ENCODE measurements around the gene GRM7. TPM values are rescaled to one million over a fixed set of nuclear protein-coding genes. Genes with fewer than 3 reads are reported as not detected.

The GRM7 gene
- total and polyA plus RNA-seq, 2 donors (not counting 1 experiment from before 2014, with no cell fraction given) = not detected

DNA sequence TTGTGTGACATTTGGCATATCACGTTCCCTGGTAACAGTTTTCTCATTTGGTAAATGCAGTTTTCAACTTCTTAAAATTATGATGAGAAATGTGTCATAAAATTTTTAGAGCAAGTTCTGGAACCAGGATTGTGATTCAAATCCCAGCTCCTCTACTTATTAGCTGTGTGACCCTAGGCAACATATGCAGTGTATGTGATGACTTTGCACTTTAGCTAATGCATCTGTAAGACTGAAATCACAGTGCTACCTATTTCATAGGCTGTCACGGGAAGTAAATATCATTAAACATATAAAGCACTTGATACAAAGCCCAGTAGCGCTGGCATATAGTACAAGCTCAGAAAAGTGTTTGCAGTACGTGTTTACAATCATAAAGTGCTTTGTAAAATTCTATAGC, 419.4 kb downstream of the GRM7 start:
- Histone ChIP-seq H4K20me1 (ENCODE audit: control insufficient read depth, extremely low read depth, insufficient read depth, low read length) (no peaks in the 10 kb centered on the region), H3K36me3 (ENCODE audit: control insufficient read depth, insufficient read depth, low read length) (no peaks in the 10 kb centered on the region), H3K4me1 (ENCODE audit: control insufficient read depth, extremely low read depth, insufficient read depth, low read length) (no peaks in the 10 kb centered on the region), H3K9ac (ENCODE audit: insufficient read depth, low read length) (no peak overlapping the region), H3K79me2 (ENCODE audit: control insufficient read depth, insufficient read depth, low read length) (no peaks in the 10 kb centered on the region), H3K9me3 (ENCODE audit: control insufficient read depth, insufficient read depth, low read depth, low read length) (no peaks in the 10 kb centered on the region), H3K4me3 (replicated peaks in 1 of 4; ENCODE audit: control extremely low read depth in 1 of 4, insufficient read depth in 1 of 4, low read depth in 3 of 4, low read length in 4 of 4) (no peak overlapping the region), H3K27me3 (ENCODE audit: control insufficient read depth, insufficient read depth, low read length) (no peaks in the 10 kb centered on the region), H2AFZ (ENCODE audit: low read length) (no peak overlapping the region), H3K27ac (ENCODE audit: insufficient read depth, low read length) (no peak overlapping the region), H3K4me2 (ENCODE audit: extremely low read depth, insufficient read depth, low read length) (no peak overlapping the region)
- DNase-seq (ENCODE audit: low read depth in 2 of 2) = no peak
- no peak for TF ChIP-seq EZH2 (IDR thresholded peaks at IDR 0.05; ENCODE audit: low read length, missing control alignments)
- TF ChIP-seq, protein P1, sequence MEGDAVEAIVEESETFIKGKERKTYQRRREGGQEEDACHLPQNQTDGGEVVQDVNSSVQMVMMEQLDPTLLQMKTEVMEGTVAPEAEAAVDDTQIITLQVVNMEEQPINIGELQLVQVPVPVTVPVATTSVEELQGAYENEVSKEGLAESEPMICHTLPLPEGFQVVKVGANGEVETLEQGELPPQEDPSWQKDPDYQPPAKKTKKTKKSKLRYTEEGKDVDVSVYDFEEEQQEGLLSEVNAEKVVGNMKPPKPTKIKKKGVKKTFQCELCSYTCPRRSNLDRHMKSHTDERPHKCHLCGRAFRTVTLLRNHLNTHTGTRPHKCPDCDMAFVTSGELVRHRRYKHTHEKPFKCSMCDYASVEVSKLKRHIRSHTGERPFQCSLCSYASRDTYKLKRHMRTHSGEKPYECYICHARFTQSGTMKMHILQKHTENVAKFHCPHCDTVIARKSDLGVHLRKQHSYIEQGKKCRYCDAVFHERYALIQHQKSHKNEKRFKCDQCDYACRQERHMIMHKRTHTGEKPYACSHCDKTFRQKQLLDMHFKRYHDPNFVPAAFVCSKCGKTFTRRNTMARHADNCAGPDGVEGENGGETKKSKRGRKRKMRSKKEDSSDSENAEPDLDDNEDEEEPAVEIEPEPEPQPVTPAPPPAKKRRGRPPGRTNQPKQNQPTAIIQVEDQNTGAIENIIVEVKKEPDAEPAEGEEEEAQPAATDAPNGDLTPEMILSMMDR (conservative IDR thresholded peaks at IDR 0.05 in 1 of 2, IDR thresholded peaks at IDR 0.05 in 1 of 2; ENCODE audit: low read depth in 1 of 2, low read length in 2 of 2) = no peak

DNA sequence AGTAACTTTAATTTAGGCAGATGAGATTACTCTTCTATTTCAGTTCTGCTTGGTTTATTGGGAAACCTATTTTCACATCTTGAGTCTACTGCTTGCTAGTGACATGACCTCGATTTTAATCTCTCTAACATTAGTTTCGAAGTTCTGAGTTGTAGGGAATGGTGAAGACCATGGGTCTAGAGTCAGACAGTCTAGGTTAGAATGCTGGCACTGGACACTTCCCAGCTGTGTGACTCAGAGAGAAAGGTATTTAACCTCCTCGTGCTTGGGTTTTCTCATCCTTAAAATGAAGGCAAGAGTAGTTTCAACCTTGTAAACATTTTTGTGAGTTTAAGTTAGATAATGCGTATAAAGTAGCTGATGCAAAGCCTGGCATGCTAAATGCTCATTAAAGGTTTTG, 422.1 kb downstream of the GRM7 start:
- peak in 1 of 2 donors; percentile 58 for DNase-seq (ENCODE audit: low read depth in 2 of 2)
- H3K36me3 ChIP-seq (ENCODE audit: control insufficient read depth, insufficient read depth, low read length) = no peaks in the 10 kb centered on the region
- H3K4me2 ChIP-seq (ENCODE audit: extremely low read depth, insufficient read depth, low read length) = no peak overlapping the region
- no peaks in the 10 kb centered on the region for H4K20me1 ChIP-seq (ENCODE audit: control insufficient read depth, extremely low read depth, insufficient read depth, low read length)
- no peaks in the 10 kb centered on the region for H3K4me1 ChIP-seq (ENCODE audit: control insufficient read depth, extremely low read depth, insufficient read depth, low read length)
- no peak overlapping the region for H2AFZ ChIP-seq (ENCODE audit: low read length)
- H3K79me2 ChIP-seq (ENCODE audit: control insufficient read depth, insufficient read depth, low read length) = no peaks in the 10 kb centered on the region
- H3K27ac ChIP-seq (ENCODE audit: insufficient read depth, low read length) = no peak overlapping the region
- TF ChIP-seq EZH2 (IDR thresholded peaks at IDR 0.05; ENCODE audit: low read length, missing control alignments) = no peak
- TF ChIP-seq, protein P1 (conservative IDR thresholded peaks at IDR 0.05 in 1 of 2, IDR thresholded peaks at IDR 0.05 in 1 of 2; ENCODE audit: low read depth in 1 of 2, low read length in 2 of 2) = no peak
- H3K4me3 ChIP-seq (replicated peaks in 1 of 4; ENCODE audit: control extremely low read depth in 1 of 4, insufficient read depth in 1 of 4, low read depth in 3 of 4, low read length in 4 of 4) = no peak overlapping the region
- no peaks in the 10 kb centered on the region for H3K9me3 ChIP-seq (ENCODE audit: control insufficient read depth, insufficient read depth, low read depth, low read length)
- no peaks in the 10 kb centered on the region for H3K27me3 ChIP-seq (ENCODE audit: control insufficient read depth, insufficient read depth, low read length)
- no peak overlapping the region for H3K9ac ChIP-seq (ENCODE audit: insufficient read depth, low read length)

DNA sequence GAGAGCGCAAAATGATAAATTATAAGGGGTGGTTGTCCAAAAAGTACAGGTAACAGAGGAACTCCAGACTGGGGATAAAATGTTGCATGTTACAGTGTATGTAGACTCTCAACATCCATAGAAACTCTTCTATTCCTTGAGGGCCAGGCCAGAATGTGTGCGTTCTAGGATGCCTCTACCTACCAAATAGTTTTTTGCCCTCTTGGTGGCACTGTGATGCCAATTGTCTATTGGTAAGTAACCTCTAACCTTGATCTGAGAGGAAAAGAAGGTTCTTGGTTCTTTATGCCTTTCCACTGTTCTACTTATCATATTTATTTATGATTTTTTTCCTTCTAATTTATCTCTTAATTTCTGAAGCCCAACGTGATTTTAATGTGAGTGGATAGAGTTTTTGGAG, 424.6 kb downstream of the GRM7 start:
- no peaks in the 10 kb centered on the region for H3K27me3 ChIP-seq (ENCODE audit: control insufficient read depth, insufficient read depth, low read length)
- no peak overlapping the region for H3K9ac ChIP-seq (ENCODE audit: insufficient read depth, low read length)
- no peak overlapping the region for H2AFZ ChIP-seq (ENCODE audit: low read length)
- H3K4me2 ChIP-seq (ENCODE audit: extremely low read depth, insufficient read depth, low read length) = no peak overlapping the region
- no peaks in the 10 kb centered on the region for H4K20me1 ChIP-seq (ENCODE audit: control insufficient read depth, extremely low read depth, insufficient read depth, low read length)
- H3K27ac ChIP-seq (ENCODE audit: insufficient read depth, low read length) = no peak overlapping the region
- H3K9me3 ChIP-seq (ENCODE audit: control insufficient read depth, insufficient read depth, low read depth, low read length) = no peaks in the 10 kb centered on the region
- H3K4me1 ChIP-seq (ENCODE audit: control insufficient read depth, extremely low read depth, insufficient read depth, low read length) = no peaks in the 10 kb centered on the region
- H3K79me2 ChIP-seq (ENCODE audit: control insufficient read depth, insufficient read depth, low read length) = no peaks in the 10 kb centered on the region
- no peaks in the 10 kb centered on the region for H3K36me3 ChIP-seq (ENCODE audit: control insufficient read depth, insufficient read depth, low read length)
- peak in 1 of 2 donors; percentile 37 for DNase-seq (ENCODE audit: low read depth in 2 of 2)
- no peak for TF ChIP-seq EZH2 (IDR thresholded peaks at IDR 0.05; ENCODE audit: low read length, missing control alignments)
- TF ChIP-seq, protein P1 (conservative IDR thresholded peaks at IDR 0.05 in 1 of 2, IDR thresholded peaks at IDR 0.05 in 1 of 2; ENCODE audit: low read depth in 1 of 2, low read length in 2 of 2) = peak in 1 of 2 donors; percentile 27
- no peak overlapping the region for H3K4me3 ChIP-seq (replicated peaks in 1 of 4; ENCODE audit: control extremely low read depth in 1 of 4, insufficient read depth in 1 of 4, low read depth in 3 of 4, low read length in 4 of 4)
